HK-2 (cell line): ENCODE results near the gene ALK.

Experiments
- DNase-seq: peaks from one replicate; pipeline ENCODE4 v3.0.0-alpha.2; 2018; ENCODE audit not compliant: unreplicated experiment

Gene ALK

GRCh38 chr2:29530281-29530680 is 391.1 kb downstream of the ALK start:
- DNase-seq = no peak

- DNase-seq = no peak
Observed at GRCh38 chr2:29528891-29529520, 392.4 kb downstream of the ALK start.

GRCh38 chr2:29528371-29528770 is 393.0 kb downstream of the ALK start:
- DNase-seq = no peak

- no peak for DNase-seq
Observed at GRCh38 chr2:29527947-29528346, 393.4 kb downstream of the ALK start.

- no peak for DNase-seq
Observed at GRCh38 chr2:29526587-29527586, 394.5 kb downstream of the ALK start.

GRCh38 chr2:29525921-29526320 is 395.5 kb downstream of the ALK start:
- no peak for DNase-seq

- DNase-seq = no peak
Observed at GRCh38 chr2:29524652-29525051, 396.7 kb downstream of the ALK start.

GRCh38 chr2:29522951-29523669 is 398.3 kb downstream of the ALK start:
- no peak for DNase-seq

- no peak for DNase-seq
Observed at GRCh38 chr2:29520001-29520400, 401.4 kb downstream of the ALK start.

GRCh38 chr2:29519338-29519925 is 402.0 kb downstream of the ALK start:
- no peak for DNase-seq

GRCh38 chr2:29518646-29519337 is 402.6 kb downstream of the ALK start:
- DNase-seq = no peak

GRCh38 chr2:29518010-29518409 is 403.4 kb downstream of the ALK start:
- no peak for DNase-seq

- DNase-seq = no peak
Observed at GRCh38 chr2:29517413-29517812, 404.0 kb downstream of the ALK start.

GRCh38 chr2:29516767-29517166 is 404.6 kb downstream of the ALK start:
- DNase-seq = no peak

GRCh38 chr2:29509878-29510277 is 411.5 kb downstream of the ALK start:
- no peak for DNase-seq

- no peak for DNase-seq
Observed at GRCh38 chr2:29509397-29509796, 412.0 kb downstream of the ALK start.

- no peak for DNase-seq
Observed at GRCh38 chr2:29504746-29505145, 416.6 kb downstream of the ALK start.

GRCh38 chr2:29502460-29502911 is 418.9 kb downstream of the ALK start:
- no peak for DNase-seq

GRCh38 chr2:29497375-29497774 is 424.0 kb downstream of the ALK start:
- DNase-seq = no peak

- no peak for DNase-seq
Observed at GRCh38 chr2:29496198-29496597, 425.2 kb downstream of the ALK start.

- DNase-seq = no peak
Observed at GRCh38 chr2:29495536-29496060, 425.8 kb downstream of the ALK start.
